Fibroblast of lung (primary cell): ENCODE results near the gene CASKIN1.

Experiments
- EZH2 ChIP-seq: IDR thresholded peaks from 2 replicates; pipeline ENCODE4 v1.5.1; 2012; ENCODE audit warnings: low read length, control low read depth, mild to moderate bottlenecking; ENCODE audit errors: missing control alignments
- TF ChIP-seq, protein P1 (sequence below), 2 donors: IDR thresholded peaks in 1 of 2; conservative IDR thresholded peaks in 1 of 2; 1 replicate in 1 of 2; 2 replicates in 1 of 2; pipeline ENCODE4 v1.5.1; 2011 to 2012; ENCODE audit warnings: low read length in 2 of 2, control low read depth in 1 of 2, inconsistent platforms in 1 of 2, low read depth in 1 of 2, mild to moderate bottlenecking in 1 of 2

DNA sequence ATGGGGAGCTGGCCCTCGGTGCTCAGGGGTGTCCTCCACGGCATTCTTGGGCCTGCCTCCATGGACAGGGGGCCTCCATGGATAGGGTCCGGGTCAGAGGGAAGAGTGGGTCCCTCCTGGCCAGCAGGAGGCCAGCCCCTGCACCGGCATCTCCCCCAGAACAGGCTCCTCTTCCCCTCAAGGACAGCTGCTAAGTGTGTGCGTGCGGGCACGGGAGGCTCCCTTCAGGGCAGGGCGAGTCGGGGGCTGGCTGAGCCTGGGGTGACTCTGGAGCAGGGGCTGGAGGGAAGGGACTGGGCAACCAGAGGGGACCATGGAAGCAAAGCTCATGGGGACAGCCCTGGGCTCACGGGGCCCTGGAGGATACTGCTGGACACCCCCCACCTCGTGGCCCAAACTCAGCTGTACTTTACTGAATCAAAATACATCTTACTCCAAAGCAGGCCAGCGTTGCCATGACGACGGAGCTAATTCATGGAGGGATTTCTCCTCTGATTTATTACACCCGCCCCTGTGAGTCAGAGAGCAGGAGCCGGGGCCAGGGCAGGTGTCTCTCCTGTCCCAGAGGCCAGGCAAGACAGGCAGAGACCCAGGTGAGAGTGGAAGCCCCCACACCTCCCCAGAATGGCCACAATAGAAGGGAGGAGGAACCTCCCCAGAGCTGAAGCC, 2.1 kb downstream of the CASKIN1 start:
- TF ChIP-seq, protein P1, sequence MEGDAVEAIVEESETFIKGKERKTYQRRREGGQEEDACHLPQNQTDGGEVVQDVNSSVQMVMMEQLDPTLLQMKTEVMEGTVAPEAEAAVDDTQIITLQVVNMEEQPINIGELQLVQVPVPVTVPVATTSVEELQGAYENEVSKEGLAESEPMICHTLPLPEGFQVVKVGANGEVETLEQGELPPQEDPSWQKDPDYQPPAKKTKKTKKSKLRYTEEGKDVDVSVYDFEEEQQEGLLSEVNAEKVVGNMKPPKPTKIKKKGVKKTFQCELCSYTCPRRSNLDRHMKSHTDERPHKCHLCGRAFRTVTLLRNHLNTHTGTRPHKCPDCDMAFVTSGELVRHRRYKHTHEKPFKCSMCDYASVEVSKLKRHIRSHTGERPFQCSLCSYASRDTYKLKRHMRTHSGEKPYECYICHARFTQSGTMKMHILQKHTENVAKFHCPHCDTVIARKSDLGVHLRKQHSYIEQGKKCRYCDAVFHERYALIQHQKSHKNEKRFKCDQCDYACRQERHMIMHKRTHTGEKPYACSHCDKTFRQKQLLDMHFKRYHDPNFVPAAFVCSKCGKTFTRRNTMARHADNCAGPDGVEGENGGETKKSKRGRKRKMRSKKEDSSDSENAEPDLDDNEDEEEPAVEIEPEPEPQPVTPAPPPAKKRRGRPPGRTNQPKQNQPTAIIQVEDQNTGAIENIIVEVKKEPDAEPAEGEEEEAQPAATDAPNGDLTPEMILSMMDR (conservative IDR thresholded peaks at IDR 0.05 in 1 of 2, IDR thresholded peaks at IDR 0.05 in 1 of 2; ENCODE audit: low read depth in 1 of 2, low read length in 2 of 2), result no peak
- TF ChIP-seq EZH2, result no peak
